Left renal cortex interstitium (tissue), 4 donors: ENCODE data around the gene CLEC16A. TPM values are rescaled to one million over a fixed set of nuclear protein-coding genes. Genes with fewer than 3 reads are reported as not detected.
A peak's percentile ranks its signal among the peaks of the same experiment; 100 is the strongest.

Experiments
- DNase-seq, 4 donors: peaks; one replicate each; pipeline ENCODE4 v3.0.0-alpha.2; 2013; ENCODE audit warnings: low read depth in 4 of 4, low spot score in 2 of 4, missing footprints in 1 of 4
- polyA plus RNA-seq, 4 donors: library from polyadenylated mRNA; unstranded; fragments of 120-200 nt; gene quantifications; one replicate each; pipeline ENCODE4 v1.2.1, GENCODE V29; 2013; ENCODE audit not compliant: insufficient read length in 4 of 4

Gene CLEC16A
- polyA plus RNA-seq, 4 donors: 21.0 to 32.1 (median 24.5) TPM

GRCh38 chr16:11128211-11129141, 184.1 kb downstream of the CLEC16A start:
- DNase-seq: peak in 1 of 4 donors; percentile 55

GRCh38 chr16:11129378-11129781, 185.0 kb downstream of the CLEC16A start:
- peak in 1 of 4 donors; percentile 72 for DNase-seq

- no peak for DNase-seq
Observed at GRCh38 chr16:11130978-11131665, 186.8 kb downstream of the CLEC16A start.

GRCh38 chr16:11131706-11132105, 187.3 kb downstream of the CLEC16A start:
- no peak for DNase-seq

GRCh38 chr16:11133344-11133943, 189.1 kb downstream of the CLEC16A start:
- peak in 1 of 4 donors; percentile 63 for DNase-seq

GRCh38 chr16:11134722-11135463, 190.5 kb downstream of the CLEC16A start:
- DNase-seq: no peak

GRCh38 chr16:11135464-11135973, 191.2 kb downstream of the CLEC16A start:
- DNase-seq: no peak

- no peak for DNase-seq
Observed at GRCh38 chr16:11136600-11136999, 192.2 kb downstream of the CLEC16A start.

- DNase-seq: no peak
Observed at GRCh38 chr16:11138022-11138768, 193.8 kb downstream of the CLEC16A start.

GRCh38 chr16:11138769-11139325, 194.5 kb downstream of the CLEC16A start:
- no peak for DNase-seq

- DNase-seq: no peak
Observed at GRCh38 chr16:11139326-11140097, 195.1 kb downstream of the CLEC16A start.

- no peak for DNase-seq
Observed at GRCh38 chr16:11140098-11140375, 195.7 kb downstream of the CLEC16A start.

- no peak for DNase-seq
Observed at GRCh38 chr16:11140466-11140865, 196.1 kb downstream of the CLEC16A start.

GRCh38 chr16:11140867-11141266, 196.5 kb downstream of the CLEC16A start:
- DNase-seq: no peak

GRCh38 chr16:11141409-11142260, 197.3 kb downstream of the CLEC16A start:
- DNase-seq: no peak

GRCh38 chr16:11142261-11142630, 197.9 kb downstream of the CLEC16A start:
- DNase-seq: no peak

GRCh38 chr16:11142951-11143350, 198.6 kb downstream of the CLEC16A start:
- no peak for DNase-seq
